ENCODE measurements around the gene GHR.

GHR gene

DNA sequence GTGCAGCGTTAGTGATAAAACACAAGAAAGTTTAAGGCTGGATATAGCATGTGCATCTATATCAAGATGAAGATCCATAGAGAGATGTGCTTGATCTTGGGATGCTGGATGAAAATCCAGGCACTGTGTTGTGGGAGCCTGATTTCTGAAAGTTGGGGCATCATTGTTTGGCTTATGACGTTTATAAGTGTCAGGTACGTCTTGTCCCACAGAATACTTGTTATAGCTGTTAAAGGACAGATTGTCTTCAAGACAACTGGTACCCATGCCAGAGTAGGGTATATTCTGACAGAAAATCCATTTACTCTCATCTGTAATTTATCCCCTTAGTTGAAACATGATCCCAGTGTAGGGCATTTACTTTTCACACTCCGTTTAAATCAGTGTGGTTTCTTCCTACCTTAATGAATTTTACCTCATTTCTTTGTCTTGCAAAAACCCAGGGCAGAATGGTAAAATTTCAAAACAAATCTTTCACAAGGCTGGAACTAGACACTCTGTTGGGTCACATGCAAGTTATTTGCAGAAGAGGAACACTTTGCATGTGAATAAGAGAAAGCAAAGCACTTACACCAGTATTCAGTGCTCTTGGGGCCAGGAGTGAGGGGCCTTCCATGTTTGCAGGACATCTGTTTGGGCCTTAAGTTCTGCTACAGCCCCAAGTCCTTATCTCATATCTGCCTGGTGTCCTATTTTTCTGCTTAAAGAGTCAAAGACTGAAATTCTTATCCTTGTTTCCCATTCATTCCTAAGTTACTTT, 73.3 kb downstream of the GHR start:
- no peaks in the 10 kb centered on the region for H3K27me3 ChIP-seq (ENCODE audit: control insufficient read depth, insufficient read depth, low read length)
- H3K36me3 ChIP-seq (ENCODE audit: control insufficient read depth, insufficient read depth, low read length), result no peaks in the 10 kb centered on the region

GRCh38 chr5:42498000-42498399, 74.8 kb downstream of the GHR start:
- Histone ChIP-seq H3K9me3 (ENCODE audit: control insufficient read depth, insufficient read depth, low read depth, low read length) (no peaks in the 10 kb centered on the region), H3K36me3 (ENCODE audit: control insufficient read depth, insufficient read depth, low read length) (no peaks in the 10 kb centered on the region), H3K4me3 (ENCODE audit: low read depth, low read length) (no peak overlapping the region), H3K4me1 (ENCODE audit: control insufficient read depth, insufficient read depth, low read length) (peaks cover 23% of the 10 kb centered on the region), H3K9ac (ENCODE audit: low read length) (no peak overlapping the region), H3K27me3 (ENCODE audit: control insufficient read depth, insufficient read depth, low read length) (no peaks in the 10 kb centered on the region), H3K27ac (ENCODE audit: low read depth, low read length) (no peak overlapping the region)

More for the DNA sequence above, 73.3 kb downstream of the GHR start:
- no peaks in the 10 kb centered on the region for H3K9me3 ChIP-seq (ENCODE audit: control insufficient read depth, insufficient read depth, low read depth, low read length)
- no peak overlapping the region for H3K4me3 ChIP-seq (ENCODE audit: low read depth, low read length)
- no peak overlapping the region for H3K27ac ChIP-seq (ENCODE audit: low read depth, low read length)
- peaks cover 27% of the 10 kb centered on the region for H3K4me1 ChIP-seq (ENCODE audit: control insufficient read depth, insufficient read depth, low read length)
- H3K9ac ChIP-seq (ENCODE audit: low read length), result no peak overlapping the region

- Histone ChIP-seq H3K9ac (ENCODE audit: low read length) (no peak overlapping the region), H3K4me3 (ENCODE audit: low read depth, low read length) (no peak overlapping the region), H3K27me3 (ENCODE audit: control insufficient read depth, insufficient read depth, low read length) (no peaks in the 10 kb centered on the region), H3K4me1 (ENCODE audit: control insufficient read depth, insufficient read depth, low read length) (peaks cover 23% of the 10 kb centered on the region), H3K36me3 (ENCODE audit: control insufficient read depth, insufficient read depth, low read length) (no peaks in the 10 kb centered on the region), H3K27ac (ENCODE audit: low read depth, low read length) (no peak overlapping the region), H3K9me3 (ENCODE audit: control insufficient read depth, insufficient read depth, low read depth, low read length) (no peaks in the 10 kb centered on the region)
These were observed 75.8 kb downstream of the GHR start for GRCh38 chr5:42499016-42499415.

GRCh38 chr5:42500003-42500599, 76.9 kb downstream of the GHR start:
- Histone ChIP-seq H3K27ac (ENCODE audit: low read depth, low read length) (no peak overlapping the region), H3K27me3 (ENCODE audit: control insufficient read depth, insufficient read depth, low read length) (no peaks in the 10 kb centered on the region), H3K9ac (ENCODE audit: low read length) (no peak overlapping the region), H3K4me1 (ENCODE audit: control insufficient read depth, insufficient read depth, low read length) (peaks cover 23% of the 10 kb centered on the region), H3K4me3 (ENCODE audit: low read depth, low read length) (no peak overlapping the region), H3K9me3 (ENCODE audit: control insufficient read depth, insufficient read depth, low read depth, low read length) (no peaks in the 10 kb centered on the region), H3K36me3 (ENCODE audit: control insufficient read depth, insufficient read depth, low read length) (no peaks in the 10 kb centered on the region)

- Histone ChIP-seq H3K27ac (ENCODE audit: low read depth, low read length) (no peak overlapping the region), H3K9me3 (ENCODE audit: control insufficient read depth, insufficient read depth, low read depth, low read length) (no peaks in the 10 kb centered on the region), H3K4me3 (ENCODE audit: low read depth, low read length) (no peak overlapping the region), H3K36me3 (ENCODE audit: control insufficient read depth, insufficient read depth, low read length) (no peaks in the 10 kb centered on the region), H3K27me3 (ENCODE audit: control insufficient read depth, insufficient read depth, low read length) (no peaks in the 10 kb centered on the region), H3K9ac (ENCODE audit: low read length) (no peak overlapping the region), H3K4me1 (ENCODE audit: control insufficient read depth, insufficient read depth, low read length) (peaks cover 13% of the 10 kb centered on the region)
These were observed 79.6 kb downstream of the GHR start for GRCh38 chr5:42502613-42503470.

DNA sequence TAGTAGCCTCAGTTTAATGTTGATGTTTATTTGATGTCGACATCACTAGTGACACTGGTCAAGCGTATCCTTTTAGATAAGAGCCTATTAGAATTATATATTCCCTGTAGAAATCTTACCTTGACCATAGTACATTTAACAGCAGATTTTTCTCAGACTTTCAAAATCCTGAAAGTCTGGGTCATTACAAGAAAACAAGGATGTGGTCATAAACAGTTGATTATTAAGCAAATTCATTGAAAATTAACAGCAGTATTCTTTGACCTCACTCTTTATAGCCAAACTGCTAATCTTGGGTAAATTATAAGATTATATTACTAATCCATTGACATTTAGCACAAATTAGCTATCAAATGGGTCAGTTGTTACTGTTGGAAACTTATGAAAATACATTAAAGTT, 83.4 kb downstream of the GHR start:
- peaks cover 8% of the 10 kb centered on the region; the same call in 1 of the 2 replicates for H3K4me1 ChIP-seq (ENCODE audit: control insufficient read depth, insufficient read depth, low read length)
- H3K4me3 ChIP-seq (ENCODE audit: low read depth, low read length), result no peak overlapping the region
- no peaks in the 10 kb centered on the region for H3K9me3 ChIP-seq (ENCODE audit: control insufficient read depth, insufficient read depth, low read depth, low read length)
- H3K27ac ChIP-seq (ENCODE audit: low read depth, low read length), result no peak overlapping the region
- H3K9ac ChIP-seq (ENCODE audit: low read length), result no peak overlapping the region
- no peaks in the 10 kb centered on the region for H3K36me3 ChIP-seq (ENCODE audit: control insufficient read depth, insufficient read depth, low read length)
- no peaks in the 10 kb centered on the region for H3K27me3 ChIP-seq (ENCODE audit: control insufficient read depth, insufficient read depth, low read length)

DNA sequence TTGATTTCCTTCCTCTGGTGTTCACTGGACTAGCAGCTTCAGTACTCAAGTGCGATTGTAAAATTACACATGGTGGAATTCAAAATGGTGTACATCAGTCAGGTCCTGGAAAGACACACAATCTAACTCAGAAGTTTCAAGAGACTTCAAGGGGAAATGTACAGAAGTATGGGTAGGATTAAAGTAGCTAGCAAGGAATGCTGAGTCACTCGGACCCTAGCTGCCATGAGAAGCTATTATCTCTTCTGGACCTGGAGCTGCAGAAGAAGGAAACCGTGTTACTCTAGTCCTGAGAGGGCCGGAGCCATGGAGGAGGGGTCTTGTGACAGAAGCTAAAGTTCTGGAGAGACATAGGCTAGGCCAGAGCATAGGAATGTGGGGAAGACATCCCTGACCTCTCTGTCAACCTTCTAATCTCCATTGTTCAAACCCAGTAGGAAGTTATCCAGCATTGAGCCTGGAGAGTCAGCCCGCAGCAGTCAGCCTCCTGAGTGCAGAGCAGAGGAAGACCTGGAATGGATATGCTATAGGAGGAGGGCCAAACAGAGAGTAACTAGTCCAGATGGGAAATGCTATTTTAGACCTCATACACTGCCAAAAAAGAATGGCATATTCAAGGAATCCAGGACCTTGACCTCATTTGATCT, 84.3 kb downstream of the GHR start:
- H3K4me3 ChIP-seq (ENCODE audit: low read depth, low read length), result no peak overlapping the region
- no peaks in the 10 kb centered on the region for H3K36me3 ChIP-seq (ENCODE audit: control insufficient read depth, insufficient read depth, low read length)
- no peaks in the 10 kb centered on the region for H3K9me3 ChIP-seq (ENCODE audit: control insufficient read depth, insufficient read depth, low read depth, low read length)
- no peak overlapping the region for H3K9ac ChIP-seq (ENCODE audit: low read length)
- no peaks in the 10 kb centered on the region for H3K27me3 ChIP-seq (ENCODE audit: control insufficient read depth, insufficient read depth, low read length)
- no peak overlapping the region for H3K27ac ChIP-seq (ENCODE audit: low read depth, low read length)
- H3K4me1 ChIP-seq (ENCODE audit: control insufficient read depth, insufficient read depth, low read length), result peaks cover 8% of the 10 kb centered on the region; the same call in 1 of the 2 replicates

DNA sequence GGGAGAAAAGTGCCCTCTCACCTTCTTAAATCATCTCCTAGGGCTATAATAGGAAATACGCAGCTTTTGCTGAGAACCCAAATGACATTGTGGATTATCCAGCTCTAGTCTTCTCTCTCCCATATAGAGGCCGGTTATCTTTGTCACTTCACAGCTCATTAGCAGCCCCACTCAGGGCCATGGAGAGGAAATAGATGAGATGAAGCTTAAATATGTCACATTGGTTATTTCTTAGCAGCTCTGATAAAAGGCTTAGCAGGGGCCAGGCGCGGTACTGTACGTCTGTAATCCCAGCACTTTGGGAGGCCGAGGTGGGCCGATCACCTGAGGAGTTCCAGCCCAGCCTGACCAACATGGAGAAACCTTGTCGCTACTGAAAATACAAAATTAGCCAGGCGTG, 90.0 kb downstream of the GHR start:
- no peaks in the 10 kb centered on the region for H3K36me3 ChIP-seq (ENCODE audit: control insufficient read depth, insufficient read depth, low read length)
- no peaks in the 10 kb centered on the region for H3K27me3 ChIP-seq (ENCODE audit: control insufficient read depth, insufficient read depth, low read length)
- no peaks in the 10 kb centered on the region for H3K9me3 ChIP-seq (ENCODE audit: control insufficient read depth, insufficient read depth, low read depth, low read length)
- H3K4me1 ChIP-seq (ENCODE audit: control insufficient read depth, insufficient read depth, low read length), result peaks cover 3% of the 10 kb centered on the region; the same call in 1 of the 2 replicates
- no peak overlapping the region for H3K4me3 ChIP-seq (ENCODE audit: low read depth, low read length)
- H3K27ac ChIP-seq (ENCODE audit: low read depth, low read length), result no peak overlapping the region
- H3K9ac ChIP-seq (ENCODE audit: low read length), result no peak overlapping the region

GRCh38 chr5:42514754-42515153, 91.5 kb downstream of the GHR start:
- H3K4me3 ChIP-seq (ENCODE audit: low read depth, low read length), result no peak overlapping the region

GRCh38 chr5:42515504-42515903, 92.3 kb downstream of the GHR start:
- Histone ChIP-seq H3K9me3 (ENCODE audit: control insufficient read depth, insufficient read depth, low read depth, low read length) (no peaks in the 10 kb centered on the region), H3K9ac (ENCODE audit: low read length) (no peak overlapping the region), H3K4me1 (ENCODE audit: control insufficient read depth, insufficient read depth, low read length) (peaks cover 3% of the 10 kb centered on the region; the same call in 1 of the 2 replicates), H3K27ac (ENCODE audit: low read depth, low read length) (no peak overlapping the region), H3K27me3 (ENCODE audit: control insufficient read depth, insufficient read depth, low read length) (no peaks in the 10 kb centered on the region), H3K4me3 (ENCODE audit: low read depth, low read length) (no peak overlapping the region), H3K36me3 (ENCODE audit: control insufficient read depth, insufficient read depth, low read length) (no peaks in the 10 kb centered on the region)

More at GRCh38 chr5:42514754-42515153, 91.5 kb downstream of the GHR start:
- H3K36me3 ChIP-seq (ENCODE audit: control insufficient read depth, insufficient read depth, low read length), result no peaks in the 10 kb centered on the region
- no peak overlapping the region for H3K27ac ChIP-seq (ENCODE audit: low read depth, low read length)
- H3K9ac ChIP-seq (ENCODE audit: low read length), result no peak overlapping the region
- peaks cover 3% of the 10 kb centered on the region; the same call in 1 of the 2 replicates for H3K4me1 ChIP-seq (ENCODE audit: control insufficient read depth, insufficient read depth, low read length)
- H3K9me3 ChIP-seq (ENCODE audit: control insufficient read depth, insufficient read depth, low read depth, low read length), result no peaks in the 10 kb centered on the region
- H3K27me3 ChIP-seq (ENCODE audit: control insufficient read depth, insufficient read depth, low read length), result no peaks in the 10 kb centered on the region

Data from HUES6 (cell line).